ENCODE measurements around the gene NTN4.
"Not testable (repeated sequence)": the region's sequence is repeated elsewhere in the genome, so short reads cannot be mapped to it uniquely, and the experiment has no call there.

NTN4 gene

GRCh38 chr12:95790033-95790916 lies at the start of gene NTN4:
TSS of gene NTN4 (minus strand) at chr12:95790764. CDS start at chr12:95790309, 455 bp downstream.
- DNase-seq = peak; percentile 45

- DNase-seq = peak; percentile 90
Observed at GRCh38 chr12:95838125-95838524, 47.6 kb upstream of the NTN4 start.

- no peak for DNase-seq
Observed at GRCh38 chr12:95837240-95838038, 46.9 kb upstream of the NTN4 start.

- DNase-seq = peak; percentile 51
Observed at GRCh38 chr12:95836630-95837239, 46.2 kb upstream of the NTN4 start.

- peak; percentile 76 for DNase-seq
Observed at GRCh38 chr12:95836185-95836609, 45.6 kb upstream of the NTN4 start.

GRCh38 chr12:95834572-95834971 lies 44.0 kb upstream of the NTN4 start:
- no peak for DNase-seq

GRCh38 chr12:95830335-95831089 lies 39.9 kb upstream of the NTN4 start:
- DNase-seq = no peak

- DNase-seq = no peak
Observed at GRCh38 chr12:95829395-95829794, 38.8 kb upstream of the NTN4 start.

GRCh38 chr12:95820096-95820703 lies 29.6 kb upstream of the NTN4 start:
- peak; percentile 52 for DNase-seq

- peak; percentile 66 for DNase-seq
Observed at GRCh38 chr12:95815632-95816212, 25.2 kb upstream of the NTN4 start.

- DNase-seq = not testable (repeated sequence)
Observed at GRCh38 chr12:95812155-95812554, 21.6 kb upstream of the NTN4 start.

- DNase-seq = no peak
Observed at GRCh38 chr12:95810411-95810810, 19.8 kb upstream of the NTN4 start.

- no peak for DNase-seq
Observed at GRCh38 chr12:95809000-95809680, 18.6 kb upstream of the NTN4 start.

- DNase-seq = no peak
Observed at GRCh38 chr12:95808146-95808545, 17.6 kb upstream of the NTN4 start.

- DNase-seq = peak; percentile 96
Observed at GRCh38 chr12:95805864-95806671, 15.5 kb upstream of the NTN4 start.

- no peak for DNase-seq
Observed at GRCh38 chr12:95804291-95804690, 13.7 kb upstream of the NTN4 start.

- no peak for DNase-seq
Observed at GRCh38 chr12:95803817-95804216, 13.3 kb upstream of the NTN4 start.

GRCh38 chr12:95802482-95803270 lies 12.1 kb upstream of the NTN4 start:
- DNase-seq = peak; percentile 82

- no peak for DNase-seq
Observed at GRCh38 chr12:95796982-95797289, 6.4 kb upstream of the NTN4 start.
